Heart left ventricle (tissue), 16 donors: ENCODE results near the gene GOLGB1. TPM values are rescaled to one million over a fixed set of nuclear protein-coding genes. Genes with fewer than 3 reads are reported as not detected.

Source experiments
- ATAC-seq, 4 donors: fragments of 200-7000 bp; cut with Tn5 transposase; one replicate each; pipeline ENCODE4 v1.9.1; 2020 to 2022; ENCODE audit warnings: moderate library complexity in 4 of 4, mild to moderate bottlenecking in 3 of 4, moderate number of reproducible peaks in 1 of 4
- DNase-seq, 5 donors: peaks; one replicate each; pipeline ENCODE4 v3.0.0-alpha.2; 2020
- H3K27ac ChIP-seq, 12 donors: fragments of 200-600 bp; sonication (generic) in 4 of 12; one replicate each; pipeline versions ENCODE4 v1.5.0 to v1.8.0; 2016 to 2022; ENCODE audit warnings: mild to moderate bottlenecking in 2 of 12
- H3K27me3 ChIP-seq, 9 donors: fragments of 200-600 bp; sonication (generic) in 2 of 9; one replicate each; pipeline versions ENCODE4 v1.5.1 to v1.8.0; 2016 to 2022; ENCODE audit warnings: mild to moderate bottlenecking in 3 of 9
- H3K36me3 ChIP-seq, 9 donors: fragments of 200-600 bp; sonication (generic) in 2 of 9; one replicate each; pipeline versions ENCODE4 v1.5.0 to v1.8.0; 2018 to 2022; ENCODE audit warnings: mild to moderate bottlenecking in 2 of 9
- H3K4me1 ChIP-seq, 12 donors: fragments of 200-600 bp; sonication (generic) in 4 of 12; one replicate each; pipeline versions ENCODE4 v1.5.0 to v1.8.0; 2016 to 2022; ENCODE audit warnings: mild to moderate bottlenecking in 3 of 12
- H3K4me3 ChIP-seq, 12 donors: fragments of 200-600 bp; sonication (generic) in 4 of 12; one replicate each; pipeline versions ENCODE4 v1.5.0 to v1.8.0; 2017 to 2022; ENCODE audit warnings: mild to moderate bottlenecking in 9 of 12, moderate library complexity in 4 of 12
- H3K9me3 ChIP-seq, 12 donors: fragments of 200-600 bp; sonication (generic) in 4 of 12; one replicate each; pipeline versions ENCODE4 v1.5.0 to v1.8.0; 2016 to 2022; ENCODE audit warnings: mild to moderate bottlenecking in 1 of 12
- CTCF ChIP-seq, 12 donors: fragments of 200-600 bp; sonication (generic) in 4 of 12; IDR thresholded peaks; one replicate each; pipeline versions ENCODE4 v1.5.0 to v1.8.0; 2018 to 2022; ENCODE audit warnings: antibody characterized with exemption in 12 of 12, mild to moderate bottlenecking in 5 of 12
- POLR2A ChIP-seq, 2 donors: fragments of 450-650 bp; IDR thresholded peaks; one replicate each; pipeline ENCODE4 v1.6.1; 2017; ENCODE audit warnings: antibody characterized with exemption in 2 of 2, mild to moderate bottlenecking in 2 of 2, moderate library complexity in 2 of 2
- WGBS, 4 donors: extraction: QIAGEN DNeasy Blood & Tissue Kit in 2 of 4; methylation state at CpG; one replicate each; pipeline versions ENCODE4 v1.1.5 to v1.1.7; 2013 to 2018; 5-methylcytosine and 5-hydroxymethylcytosine counted together
- intact Hi-C, 10 donors: fragments of 100-400 bp; cut with DNase I; formaldehyde crosslinking; loops; one replicate each; pipeline versions ENCODE4 v1.11.1 to v1.14.2; 2022
- polyA plus RNA-seq, 2 donors: library from polyadenylated mRNA; stranded (reverse); fragments of 200-250 nt; gene quantifications; one replicate each; pipeline ENCODE4 v1.2.3, GENCODE V29; 2013
- total RNA-seq, 9 donors: library from RNA; depleted of rRNA in 2 of 9; stranded (reverse); fragments of >200 nt in 2 of 9; fragmentation: NEBNext Ultra II Directional in 3 of 9; extraction: Animal tissue kit (Norgen Biotek cat#: 25700) in 3 of 9; gene quantifications; one replicate each; pipeline versions ENCODE4 v1.1.0 to v1.2.4, GENCODE V29; 2016 to 2023
- donor health status: ischemic (EF 13 %, LVEDD 7.1; RV severe dilation, severe dysfunction).
- donor health status: healthy with polysubstance abuse.
- donor health status: DM: no; HTN: yes; CAD: no.
- donor health status: DM: no; HTN: no; CAD: no.
- donor health status: ischemic (EF 25% LVEDD 6.9; RV normal size, moderate dysfunction).
- donor health status: ischemic (EF 25% LVEDD 5.7; RV mildly dilated, moderate dysfunction).
- donor health status: healthy.
- donor health status: DM: yes; HTN: yes; CAD: no.
- donor health status: ischemic (EF 35%, LVEDD 5.7; RV mildly dilated, moderate dysfunction).
- donor health status: nonischemic (EF 11% LVEDD 7.7; RV severe dilation, severe dysfunction).
- donor health status: DM: yes; HTN: yes; CAD: no.
- donor health status: PGD.
- donor health status: ischemic (EF 29% LVEDD 5.4; RV normal size, mild dysfunction).
- donor health status: nonischemic (EF 23%, LVEDD 6.1; RV moderate dilation, normal function).

Gene GOLGB1
- total and polyA plus RNA-seq, 11 donors, result 14.4 to 90.9 (median 44.1) TPM

- Histone ChIP-seq H3K4me1 (peaks cover 0 to 50% (median 14%) of the 10 kb centered on the region in 12 donors), H3K9me3 (no peaks in the 10 kb centered on the region), H3K36me3 (peaks cover 0 to 54% (median 13%) of the 10 kb centered on the region in 9 donors), H3K4me3 (peak overlapping the region in 3 of 12 donors; percentile 5 to 63 (median 50)), H3K27ac (peak overlapping the region in 2 of 12 donors; percentile 45 to 97), H3K27me3 (no peaks in the 10 kb centered on the region)
- ATAC-seq, result no peak
- no peak for TF ChIP-seq POLR2A (IDR thresholded peaks at IDR 0.05)
- no peak for TF ChIP-seq CTCF (IDR thresholded peaks at IDR 0.05)
- DNase-seq, result no peak
- 66 to 82% (median 69%) methylated on average over 6 of the region's 6 CpGs for WGBS, 4 donors
- intact Hi-C loops, result loop anchor here in 1 of 10 donors (10.0 kb wide), 1 partner anchor 114 kb away; the partner anchor contains the start of gene POLQ
Measured at GRCh38 chr3:121658716-121659435, 90.7 kb downstream of the GOLGB1 start.

- peaks cover 0 to 84% (median 0%) of the 10 kb centered on the region in 9 donors for H3K36me3 ChIP-seq
Measured at GRCh38 chr3:121654493-121655385, 94.8 kb downstream of the GOLGB1 start.

GRCh38 chr3:121651684-121652083 lies 97.9 kb downstream of the GOLGB1 start:
- Histone ChIP-seq H3K4me3 (no peak overlapping the region), H3K4me1 (peaks cover 0 to 29% (median 10%) of the 10 kb centered on the region in 12 donors), H3K27ac (no peak overlapping the region), H3K36me3 (peaks cover 0 to 73% (median 0%) of the 10 kb centered on the region in 9 donors), H3K9me3 (peaks cover 0 to 21% (median 3%) of the 10 kb centered on the region in 12 donors), H3K27me3 (no peaks in the 10 kb centered on the region)
- TF ChIP-seq POLR2A (IDR thresholded peaks at IDR 0.05), result no peak
- no peak for TF ChIP-seq CTCF (IDR thresholded peaks at IDR 0.05)
- intact Hi-C loops, result loop anchor here in 2 of 10 donors (2.0 to 10.0 kb wide), 2 partner anchors 53 to 107 kb away; partner anchors contain the start of gene POLQ (in 1 of the 2)
- DNase-seq (no peak), ATAC-seq (no peak)

More at GRCh38 chr3:121654493-121655385, 94.8 kb downstream of the GOLGB1 start:
- intact Hi-C loops, result loop anchor here in 1 of 10 donors (10.0 kb wide), 1 partner anchor 110 kb away; the partner anchor contains the start of gene POLQ
- Histone ChIP-seq H3K27me3 (no peaks in the 10 kb centered on the region), H3K4me1 (peaks cover 0 to 50% (median 8%) of the 10 kb centered on the region in 12 donors), H3K4me3 (no peak overlapping the region), H3K27ac (peak overlapping the region in 1 of 12 donors; percentile 18), H3K9me3 (peaks cover 0 to 14% (median 3%) of the 10 kb centered on the region in 12 donors)
- 82 to 86% (median 84%) methylated on average over 6 of the region's 6 CpGs for WGBS, 4 donors
- DNase-seq (no peak), ATAC-seq (no peak)
- TF ChIP-seq CTCF (IDR thresholded peaks at IDR 0.05), result no peak
- no peak for TF ChIP-seq POLR2A (IDR thresholded peaks at IDR 0.05)
